HTERT RPE-1 (cell line): Measurements from ENCODE around the gene BSND.

Experiments
- in situ Hi-C: fragments of 300-500 bp; cut with MboI; formaldehyde crosslinking; loops from 4 replicates; pipeline ENCODE4 v1.14.3; 2020; ENCODE audit warnings: low sequenced_read_pairs

BSND gene

GRCh38 chr1:54975356-54976108 is 23.2 kb upstream of the BSND start:
- in situ Hi-C loops = no loop called here

GRCh38 chr1:54976747-54977146 is 22.0 kb upstream of the BSND start:
- in situ Hi-C loops = no loop called here

GRCh38 chr1:54977533-54978297 is 21.0 kb upstream of the BSND start:
- in situ Hi-C loops = no loop called here

DNA sequence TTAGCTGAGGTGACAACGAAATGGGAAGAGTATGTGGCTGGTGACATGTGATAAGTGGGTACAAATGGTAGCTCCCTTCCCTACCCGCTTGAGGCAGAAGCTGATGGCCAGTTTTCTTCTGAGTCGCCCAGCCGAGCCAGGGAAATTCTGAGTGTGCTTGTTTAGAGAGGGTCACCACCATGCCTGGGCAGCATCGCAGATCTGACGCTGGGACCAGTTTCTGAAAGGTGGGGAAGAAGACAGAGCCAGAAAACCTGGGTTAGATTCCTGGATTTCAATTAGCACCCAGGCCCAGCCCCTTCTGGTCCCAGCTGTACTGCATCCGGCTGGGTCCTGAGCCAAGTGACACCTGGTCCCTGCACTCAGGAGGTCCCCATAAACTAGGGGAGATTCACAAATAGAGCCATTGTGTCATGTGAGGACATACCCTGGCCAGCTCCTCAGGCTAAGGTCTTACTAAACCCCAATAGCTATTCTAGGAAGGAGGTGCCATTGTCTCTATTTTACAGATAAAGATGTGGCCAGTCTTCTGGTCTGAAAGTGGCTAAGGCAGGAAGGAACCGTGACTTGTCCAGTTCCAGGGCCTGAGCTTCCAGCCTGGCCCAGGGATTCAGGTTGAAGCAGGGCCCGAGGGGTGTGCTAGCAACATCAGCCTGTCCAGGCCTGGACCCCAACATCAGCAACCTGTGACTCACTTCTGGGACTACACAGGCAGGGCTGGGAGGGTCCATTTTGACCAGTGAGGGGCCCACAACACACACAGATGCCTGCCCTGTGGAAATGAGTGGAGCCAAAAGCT is 20.0 kb upstream of the BSND start:
- in situ Hi-C loops = no loop called here

DNA sequence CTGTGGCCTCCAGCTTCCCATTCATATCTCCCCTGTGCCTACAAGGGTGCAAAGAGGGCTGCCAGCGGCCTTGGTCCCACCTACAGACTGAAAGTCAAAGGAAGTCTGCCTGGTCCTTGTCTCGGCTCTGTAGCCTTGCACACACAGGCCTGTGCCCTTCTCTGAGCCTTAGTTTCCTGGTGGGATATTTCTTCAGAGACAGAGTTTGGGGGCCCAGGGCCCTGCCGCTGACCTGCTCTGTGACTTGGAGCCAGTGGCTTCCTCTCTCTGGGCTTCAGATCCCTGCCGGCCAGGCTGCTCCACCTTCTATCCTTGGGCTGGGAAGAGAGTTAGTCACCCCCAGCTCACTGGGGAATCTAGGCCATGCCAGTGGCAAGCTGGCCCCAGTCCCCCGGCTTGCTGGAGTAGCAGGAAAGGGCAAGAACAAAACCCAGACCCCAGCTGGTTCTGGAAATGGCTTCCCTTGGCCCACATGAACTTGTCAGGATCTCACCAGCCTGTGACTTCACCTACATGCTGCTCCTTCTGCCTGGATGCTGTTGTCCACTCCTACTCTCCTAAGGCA is 19.3 kb upstream of the BSND start:
- in situ Hi-C loops = no loop called here

- in situ Hi-C loops = no loop called here
These were observed 18.6 kb upstream of the BSND start for GRCh38 chr1:54980046-54980527.

- in situ Hi-C loops = no loop called here
These were observed 18.0 kb upstream of the BSND start, which contains the start of gene TMEM61 for GRCh38 chr1:54980528-54981241. TMEM61 (plus strand) TSS chr1:54980628; CDS start chr1:54981066, 438 bp downstream.

- in situ Hi-C loops = no loop called here
These were observed 17.3 kb upstream of the BSND start for GRCh38 chr1:54981466-54981865.

- in situ Hi-C loops = no loop called here
These were observed 16.0 kb upstream of the BSND start for GRCh38 chr1:54982739-54983138.

DNA sequence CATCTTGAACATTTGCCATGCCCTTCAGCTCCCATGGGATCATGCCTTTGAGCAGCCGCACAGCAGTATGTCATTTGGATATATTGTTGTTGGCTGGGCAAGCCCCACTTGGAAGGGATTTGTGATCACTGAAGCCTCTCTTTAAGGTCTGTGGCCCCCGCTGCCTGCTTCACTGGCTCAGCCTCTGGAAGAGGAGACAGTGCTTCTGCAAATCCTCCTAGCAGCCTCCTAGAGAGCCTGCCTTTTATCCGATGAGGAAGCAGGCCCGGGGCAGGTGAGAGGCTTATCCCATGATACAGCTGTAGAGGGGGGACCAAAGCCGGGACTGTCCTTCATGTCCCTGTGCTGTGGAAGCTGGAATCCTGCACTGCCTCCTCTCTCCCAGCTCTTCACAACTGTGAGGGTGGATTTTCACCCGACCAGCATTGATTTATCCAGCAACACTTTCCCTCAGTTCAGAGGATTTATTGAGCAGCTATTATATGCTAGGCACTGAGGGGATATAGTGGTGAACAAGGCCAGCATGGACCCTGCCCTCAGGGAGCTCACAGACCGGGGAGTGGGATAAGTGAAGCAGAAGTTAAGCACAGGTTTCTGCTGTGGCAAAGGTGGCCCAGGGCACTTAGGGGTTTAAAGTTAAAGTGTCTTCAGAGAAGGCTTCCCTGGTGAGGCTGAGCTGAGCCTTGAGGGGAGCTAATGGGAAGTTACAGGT is 14.4 kb upstream of the BSND start:
- in situ Hi-C loops = no loop called here

DNA sequence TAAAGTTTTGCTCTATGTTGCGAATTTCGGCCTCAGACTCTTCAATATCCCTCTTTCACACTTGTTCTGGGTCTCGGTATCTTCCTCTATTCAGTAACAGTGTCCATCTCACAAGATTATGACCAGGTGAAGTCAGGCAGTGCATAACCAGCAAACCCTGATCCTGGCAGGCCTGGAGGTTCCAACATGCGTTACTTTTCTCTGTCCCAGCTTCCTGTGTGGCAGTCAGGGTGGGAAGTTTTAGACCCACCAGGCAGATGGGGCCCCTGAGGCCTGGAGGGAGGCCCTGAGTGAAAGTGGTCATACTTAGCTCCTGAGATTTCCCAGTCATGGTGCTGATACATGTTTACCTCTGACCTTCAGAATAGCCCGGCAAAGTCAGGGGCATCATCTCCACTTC is 13.2 kb upstream of the BSND start:
- in situ Hi-C loops = no loop called here

GRCh38 chr1:54986025-54986424 is 12.7 kb upstream of the BSND start:
- in situ Hi-C loops = no loop called here

DNA sequence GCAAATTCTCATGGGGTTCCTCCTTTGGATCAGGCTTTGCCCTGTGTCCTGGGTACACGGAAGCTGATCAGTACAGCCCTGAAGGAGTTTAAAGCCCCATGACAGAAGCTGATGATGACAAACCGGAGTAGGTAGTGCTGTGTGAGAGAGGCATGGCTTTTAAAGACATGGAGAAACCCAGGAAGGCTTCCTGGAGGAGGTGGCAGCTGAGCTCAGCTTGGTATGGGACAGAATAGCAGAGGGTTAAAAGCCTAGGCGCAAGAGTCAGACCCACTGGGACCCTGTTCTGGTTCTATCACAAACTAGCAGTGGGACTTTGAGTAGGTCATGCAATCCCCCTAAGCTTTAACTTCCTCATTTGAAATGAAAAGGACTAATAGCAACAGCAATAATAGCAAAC is 12.2 kb upstream of the BSND start:
- in situ Hi-C loops = no loop called here

- in situ Hi-C loops = no loop called here
These were observed 11.3 kb upstream of the BSND start for GRCh38 chr1:54987427-54987826.

- in situ Hi-C loops = no loop called here
These were observed 10.6 kb upstream of the BSND start for GRCh38 chr1:54987919-54988705.

DNA sequence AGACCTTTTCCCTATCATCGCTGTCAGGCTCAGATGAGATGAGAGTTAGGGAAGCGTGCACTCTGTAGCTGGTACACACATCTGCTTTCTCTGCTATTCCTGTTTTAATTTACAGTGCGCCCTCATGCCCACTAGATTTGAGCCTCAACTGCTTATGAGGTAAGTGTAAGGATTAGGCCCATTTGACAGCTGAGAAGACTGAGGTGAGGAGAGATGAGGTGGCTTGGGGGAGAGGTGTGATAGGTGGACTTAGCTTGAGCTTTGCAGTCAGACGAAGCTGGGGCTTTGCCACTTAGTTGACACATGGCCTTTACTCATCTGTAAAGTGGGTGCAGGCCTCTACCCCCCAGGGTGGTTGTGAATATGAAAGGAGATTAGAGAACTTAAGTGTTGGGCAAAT is 9.8 kb upstream of the BSND start:
- in situ Hi-C loops = no loop called here

DNA sequence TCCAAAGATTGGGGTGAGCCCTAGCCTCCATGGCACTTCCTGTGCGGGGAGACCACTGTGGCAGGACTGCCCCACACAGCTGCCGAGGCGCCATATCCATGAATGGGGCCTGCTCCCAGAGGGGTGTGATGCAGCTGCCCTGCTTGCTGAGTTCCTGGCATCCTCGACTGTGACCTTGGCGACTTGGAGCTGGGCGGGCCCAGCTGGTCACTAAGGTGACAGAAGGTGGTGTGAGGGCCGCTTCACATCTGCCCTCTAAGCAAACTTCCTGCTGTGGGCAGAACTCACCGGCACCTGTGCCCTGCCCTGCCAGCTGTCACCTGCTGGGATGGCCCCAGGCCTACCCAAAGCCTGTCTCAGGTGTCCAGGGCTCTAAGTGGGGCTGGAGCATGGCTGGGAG is 9.3 kb upstream of the BSND start:
- in situ Hi-C loops = no loop called here

- in situ Hi-C loops = no loop called here
These were observed 8.5 kb upstream of the BSND start for GRCh38 chr1:54989968-54990810.
